Measurements from ENCODE around the gene SLC13A2. TPM values are rescaled to one million over a fixed set of nuclear protein-coding genes. Genes with fewer than 3 reads are reported as not detected.

SLC13A2 gene
- polyA plus RNA-seq, 2 donors: 0.02 TPM; not detected in 1

GRCh38 chr17:28529013-28529400 lies 55.6 kb downstream of the SLC13A2 start:
- H3K4me1 ChIP-seq (ENCODE audit: control insufficient read depth in 2 of 2, insufficient read depth in 2 of 2, low read length in 1 of 2): peaks cover 8 to 58% of the 10 kb centered on the region in 2 donors
- WGBS, 2 donors: 86 to 89% methylated on average over 3 of the region's 3 CpGs
- H3K4me3 ChIP-seq (ENCODE audit: low read depth in 1 of 2, low read length in 2 of 2): no peak overlapping the region
- H3K27ac ChIP-seq (ENCODE audit: low read depth in 2 of 2, low read length in 1 of 2): peak overlapping the region; percentile 76 to 95
- H3K27me3 ChIP-seq (ENCODE audit: control insufficient read depth in 1 of 2, insufficient read depth in 2 of 2, low read length in 2 of 2): no peaks in the 10 kb centered on the region
- peaks cover 0 to 2% of the 10 kb centered on the region in 2 donors for H3K36me3 ChIP-seq (ENCODE audit: control insufficient read depth in 2 of 2, insufficient read depth in 2 of 2, low read length in 1 of 2)
- no peaks in the 10 kb centered on the region for H3K9me3 ChIP-seq (ENCODE audit: control insufficient read depth in 2 of 2, insufficient read depth in 1 of 2, low read depth in 1 of 2, low read length in 1 of 2)

GRCh38 chr17:28530250-28530649 lies 56.8 kb downstream of the SLC13A2 start:
- H3K4me1 ChIP-seq (ENCODE audit: control insufficient read depth in 2 of 2, insufficient read depth in 2 of 2, low read length in 1 of 2): peaks cover 5 to 58% of the 10 kb centered on the region in 2 donors

GRCh38 chr17:28530926-28531325 lies 57.5 kb downstream of the SLC13A2 start:
- H3K27me3 ChIP-seq (ENCODE audit: control insufficient read depth in 1 of 2, insufficient read depth in 2 of 2, low read length in 2 of 2): no peaks in the 10 kb centered on the region
- H3K36me3 ChIP-seq (ENCODE audit: control insufficient read depth in 2 of 2, insufficient read depth in 2 of 2, low read length in 1 of 2): peaks cover 0 to 4% of the 10 kb centered on the region in 2 donors
- H3K4me3 ChIP-seq (ENCODE audit: low read depth in 1 of 2, low read length in 2 of 2): no peak overlapping the region
- no peak overlapping the region for H3K27ac ChIP-seq (ENCODE audit: low read depth in 2 of 2, low read length in 1 of 2)
- peaks cover 5 to 52% of the 10 kb centered on the region in 2 donors for H3K4me1 ChIP-seq (ENCODE audit: control insufficient read depth in 2 of 2, insufficient read depth in 2 of 2, low read length in 1 of 2)
- H3K9me3 ChIP-seq (ENCODE audit: control insufficient read depth in 2 of 2, insufficient read depth in 1 of 2, low read depth in 1 of 2, low read length in 1 of 2): no peaks in the 10 kb centered on the region
- 69 to 72% methylated on average over 7 of the region's 7 CpGs for WGBS, 2 donors

More at GRCh38 chr17:28530250-28530649, 56.8 kb downstream of the SLC13A2 start:
- WGBS, 2 donors: 86 to 90% methylated on average over 4 of the region's 4 CpGs
- H3K36me3 ChIP-seq (ENCODE audit: control insufficient read depth in 2 of 2, insufficient read depth in 2 of 2, low read length in 1 of 2): peaks cover 0 to 4% of the 10 kb centered on the region in 2 donors
- no peak overlapping the region for H3K27ac ChIP-seq (ENCODE audit: low read depth in 2 of 2, low read length in 1 of 2)
- no peaks in the 10 kb centered on the region for H3K27me3 ChIP-seq (ENCODE audit: control insufficient read depth in 1 of 2, insufficient read depth in 2 of 2, low read length in 2 of 2)
- H3K4me3 ChIP-seq (ENCODE audit: low read depth in 1 of 2, low read length in 2 of 2): no peak overlapping the region
- H3K9me3 ChIP-seq (ENCODE audit: control insufficient read depth in 2 of 2, insufficient read depth in 1 of 2, low read depth in 1 of 2, low read length in 1 of 2): no peaks in the 10 kb centered on the region

GRCh38 chr17:28532050-28532960 lies 58.9 kb downstream of the SLC13A2 start:
- H3K4me1 ChIP-seq (ENCODE audit: control insufficient read depth in 2 of 2, insufficient read depth in 2 of 2, low read length in 1 of 2): peaks cover 0 to 40% of the 10 kb centered on the region in 2 donors

GRCh38 chr17:28533091-28533807 lies 59.8 kb downstream of the SLC13A2 start:
- H3K36me3 ChIP-seq (ENCODE audit: control insufficient read depth in 2 of 2, insufficient read depth in 2 of 2, low read length in 1 of 2): peaks cover 0 to 4% of the 10 kb centered on the region in 2 donors
- peak overlapping the region in 1 of 2 donors; percentile 5 for H3K4me3 ChIP-seq (ENCODE audit: low read depth in 1 of 2, low read length in 2 of 2)
- 49 to 59% methylated on average over 16 of the region's 16 CpGs for WGBS, 2 donors
- no peaks in the 10 kb centered on the region for H3K9me3 ChIP-seq (ENCODE audit: control insufficient read depth in 2 of 2, insufficient read depth in 1 of 2, low read depth in 1 of 2, low read length in 1 of 2)
- peak overlapping the region; percentile 67 to 85 for H3K27ac ChIP-seq (ENCODE audit: low read depth in 2 of 2, low read length in 1 of 2)
- H3K27me3 ChIP-seq (ENCODE audit: control insufficient read depth in 1 of 2, insufficient read depth in 2 of 2, low read length in 2 of 2): no peaks in the 10 kb centered on the region
- peaks cover 0 to 34% of the 10 kb centered on the region in 2 donors for H3K4me1 ChIP-seq (ENCODE audit: control insufficient read depth in 2 of 2, insufficient read depth in 2 of 2, low read length in 1 of 2)

More at GRCh38 chr17:28532050-28532960, 58.9 kb downstream of the SLC13A2 start:
- no peak overlapping the region for H3K4me3 ChIP-seq (ENCODE audit: low read depth in 1 of 2, low read length in 2 of 2)
- H3K36me3 ChIP-seq (ENCODE audit: control insufficient read depth in 2 of 2, insufficient read depth in 2 of 2, low read length in 1 of 2): peaks cover 0 to 4% of the 10 kb centered on the region in 2 donors
- 65% methylated on average over 7 of the region's 7 CpGs for WGBS, 2 donors
- H3K27me3 ChIP-seq (ENCODE audit: control insufficient read depth in 1 of 2, insufficient read depth in 2 of 2, low read length in 2 of 2): no peaks in the 10 kb centered on the region
- no peaks in the 10 kb centered on the region for H3K9me3 ChIP-seq (ENCODE audit: control insufficient read depth in 2 of 2, insufficient read depth in 1 of 2, low read depth in 1 of 2, low read length in 1 of 2)
- H3K27ac ChIP-seq (ENCODE audit: low read depth in 2 of 2, low read length in 1 of 2): peak overlapping the region; percentile 67 to 85

DNA sequence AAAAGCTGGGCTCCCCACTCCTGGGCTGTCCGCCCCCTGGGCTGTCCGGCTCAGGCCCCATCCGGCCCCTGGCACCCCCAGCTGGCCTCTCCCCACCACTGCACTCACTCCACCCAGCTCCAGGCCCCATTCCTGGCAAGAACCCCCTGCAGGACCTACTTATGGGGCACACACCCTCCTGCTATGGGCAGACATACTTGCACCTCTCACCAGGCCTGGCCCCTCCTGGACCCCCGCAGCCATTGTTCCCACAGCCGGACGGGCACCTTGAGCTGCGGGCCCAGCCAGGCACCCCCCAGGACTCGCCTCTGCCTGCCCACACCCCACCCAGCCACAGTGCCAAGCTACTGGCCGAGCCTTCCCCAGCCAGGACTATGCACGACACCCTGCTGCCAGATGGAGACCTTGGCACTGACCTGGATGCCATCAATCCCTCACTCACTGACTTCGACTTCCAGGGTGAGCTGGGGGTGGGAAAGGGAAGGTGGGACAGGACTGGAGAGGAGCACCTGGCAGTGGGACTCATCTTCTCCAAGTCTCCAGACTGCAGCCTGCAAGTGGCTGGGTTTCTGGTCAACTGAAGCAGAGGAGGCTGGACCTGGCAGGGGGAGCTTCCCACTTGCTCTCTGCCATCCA lies 61.4 kb downstream of the SLC13A2 start:
- H3K27ac ChIP-seq (ENCODE audit: low read depth in 2 of 2, low read length in 1 of 2): no peak overlapping the region
- 73 to 82% methylated on average over 11 of the region's 11 CpGs for WGBS, 2 donors
- no peak overlapping the region for H3K4me3 ChIP-seq (ENCODE audit: low read depth in 1 of 2, low read length in 2 of 2)
- peaks cover 0 to 24% of the 10 kb centered on the region in 2 donors for H3K4me1 ChIP-seq (ENCODE audit: control insufficient read depth in 2 of 2, insufficient read depth in 2 of 2, low read length in 1 of 2)
- H3K9me3 ChIP-seq (ENCODE audit: control insufficient read depth in 2 of 2, insufficient read depth in 1 of 2, low read depth in 1 of 2, low read length in 1 of 2): no peaks in the 10 kb centered on the region
- peaks cover 0 to 4% of the 10 kb centered on the region in 2 donors for H3K36me3 ChIP-seq (ENCODE audit: control insufficient read depth in 2 of 2, insufficient read depth in 2 of 2, low read length in 1 of 2)
- no peaks in the 10 kb centered on the region for H3K27me3 ChIP-seq (ENCODE audit: control insufficient read depth in 1 of 2, insufficient read depth in 2 of 2, low read length in 2 of 2)

- WGBS, 2 donors: 52 to 70% methylated on average over 9 of the region's 9 CpGs
- H3K9me3 ChIP-seq (ENCODE audit: control insufficient read depth in 2 of 2, insufficient read depth in 1 of 2, low read depth in 1 of 2, low read length in 1 of 2): no peaks in the 10 kb centered on the region
- no peaks in the 10 kb centered on the region for H3K27me3 ChIP-seq (ENCODE audit: control insufficient read depth in 1 of 2, insufficient read depth in 2 of 2, low read length in 2 of 2)
- H3K4me1 ChIP-seq (ENCODE audit: control insufficient read depth in 2 of 2, insufficient read depth in 2 of 2, low read length in 1 of 2): peaks cover 0 to 24% of the 10 kb centered on the region in 2 donors
- H3K27ac ChIP-seq (ENCODE audit: low read depth in 2 of 2, low read length in 1 of 2): no peak overlapping the region
- no peak overlapping the region for H3K4me3 ChIP-seq (ENCODE audit: low read depth in 1 of 2, low read length in 2 of 2)
- peaks cover 0 to 3% of the 10 kb centered on the region in 2 donors for H3K36me3 ChIP-seq (ENCODE audit: control insufficient read depth in 2 of 2, insufficient read depth in 2 of 2, low read length in 1 of 2)
Observed at GRCh38 chr17:28536532-28537218, 63.2 kb downstream of the SLC13A2 start.

DNA sequence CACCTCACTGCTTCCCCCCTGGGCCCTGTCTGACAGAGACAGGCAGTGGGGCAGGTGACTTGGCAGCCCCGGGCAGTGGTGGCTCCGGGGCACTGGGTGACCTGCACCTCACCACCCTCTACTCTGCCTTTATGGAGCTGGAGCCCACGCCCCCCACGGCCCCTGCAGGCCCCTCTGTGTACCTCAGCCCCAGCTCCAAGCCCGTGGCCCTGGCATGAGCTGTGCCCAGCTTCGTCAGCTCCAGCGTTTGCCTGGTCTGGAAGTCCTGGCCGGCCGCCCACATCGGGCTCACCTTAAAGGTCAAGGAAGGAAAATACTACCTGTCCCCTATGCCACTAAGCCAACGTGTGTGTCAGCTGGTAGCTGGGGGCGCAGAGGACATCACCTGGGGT lies 63.8 kb downstream of the SLC13A2 start:
- H3K27ac ChIP-seq (ENCODE audit: low read depth in 2 of 2, low read length in 1 of 2): no peak overlapping the region
- peaks cover 0 to 22% of the 10 kb centered on the region in 2 donors for H3K4me1 ChIP-seq (ENCODE audit: control insufficient read depth in 2 of 2, insufficient read depth in 2 of 2, low read length in 1 of 2)
- H3K27me3 ChIP-seq (ENCODE audit: control insufficient read depth in 1 of 2, insufficient read depth in 2 of 2, low read length in 2 of 2): no peaks in the 10 kb centered on the region
- 66 to 76% methylated on average over 12 of the region's 12 CpGs for WGBS, 2 donors
- H3K36me3 ChIP-seq (ENCODE audit: control insufficient read depth in 2 of 2, insufficient read depth in 2 of 2, low read length in 1 of 2): peaks cover 0 to 3% of the 10 kb centered on the region in 2 donors
- H3K9me3 ChIP-seq (ENCODE audit: control insufficient read depth in 2 of 2, insufficient read depth in 1 of 2, low read depth in 1 of 2, low read length in 1 of 2): no peaks in the 10 kb centered on the region
- H3K4me3 ChIP-seq (ENCODE audit: low read depth in 1 of 2, low read length in 2 of 2): no peak overlapping the region
